ENCODE data around the gene CES3. TPM values are rescaled to one million over a fixed set of nuclear protein-coding genes. Genes with fewer than 3 reads are reported as not detected.
"Not testable (repeated sequence)": the region's sequence is repeated elsewhere in the genome, so short reads cannot be mapped to it uniquely, and the experiment has no call there.

Gene CES3
- total RNA-seq, 1 donor from 2014 or later = 0.98 TPM

- Histone ChIP-seq H3K36me3 (peaks cover 0 to 49% of the 10 kb centered on the region in 2 donors), H3K4me3 (no peak overlapping the region), H3K27ac (no peak overlapping the region), H3K4me1 (peaks cover 19% of the 10 kb centered on the region), H3K9me3 (no peaks in the 10 kb centered on the region), H3K27me3 (no peaks in the 10 kb centered on the region)
- DNase-seq (ENCODE audit: extremely low spot score in 2 of 2) = no peak
- intact Hi-C loops (cut with DNase I) = no loop called here
- TF ChIP-seq POLR2A (IDR thresholded peaks at IDR 0.05) (no peak), POLR2AphosphoS5 (IDR thresholded peaks at IDR 0.05; ENCODE audit: insufficient read depth in 1 of 2, low read depth in 1 of 2) (no peak)
- TF ChIP-seq, protein P1, sequence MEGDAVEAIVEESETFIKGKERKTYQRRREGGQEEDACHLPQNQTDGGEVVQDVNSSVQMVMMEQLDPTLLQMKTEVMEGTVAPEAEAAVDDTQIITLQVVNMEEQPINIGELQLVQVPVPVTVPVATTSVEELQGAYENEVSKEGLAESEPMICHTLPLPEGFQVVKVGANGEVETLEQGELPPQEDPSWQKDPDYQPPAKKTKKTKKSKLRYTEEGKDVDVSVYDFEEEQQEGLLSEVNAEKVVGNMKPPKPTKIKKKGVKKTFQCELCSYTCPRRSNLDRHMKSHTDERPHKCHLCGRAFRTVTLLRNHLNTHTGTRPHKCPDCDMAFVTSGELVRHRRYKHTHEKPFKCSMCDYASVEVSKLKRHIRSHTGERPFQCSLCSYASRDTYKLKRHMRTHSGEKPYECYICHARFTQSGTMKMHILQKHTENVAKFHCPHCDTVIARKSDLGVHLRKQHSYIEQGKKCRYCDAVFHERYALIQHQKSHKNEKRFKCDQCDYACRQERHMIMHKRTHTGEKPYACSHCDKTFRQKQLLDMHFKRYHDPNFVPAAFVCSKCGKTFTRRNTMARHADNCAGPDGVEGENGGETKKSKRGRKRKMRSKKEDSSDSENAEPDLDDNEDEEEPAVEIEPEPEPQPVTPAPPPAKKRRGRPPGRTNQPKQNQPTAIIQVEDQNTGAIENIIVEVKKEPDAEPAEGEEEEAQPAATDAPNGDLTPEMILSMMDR (IDR thresholded peaks at IDR 0.05) = no peak
Measured at GRCh38 chr16:66944054-66944441, 17.0 kb upstream of the CES3 start.

- Histone ChIP-seq H3K36me3 (peaks cover 0 to 40% of the 10 kb centered on the region in 2 donors), H3K4me1 (peaks cover 21% of the 10 kb centered on the region)
- H3K9me3 ChIP-seq; H3K27me3 ChIP-seq; intact Hi-C loops (cut with DNase I); H3K4me3 ChIP-seq; DNase-seq (ENCODE audit: extremely low spot score in 2 of 2); H3K27ac ChIP-seq: not testable (repeated sequence)
Measured at GRCh38 chr16:66944971-66945370, 16.1 kb upstream of the CES3 start.

DNA sequence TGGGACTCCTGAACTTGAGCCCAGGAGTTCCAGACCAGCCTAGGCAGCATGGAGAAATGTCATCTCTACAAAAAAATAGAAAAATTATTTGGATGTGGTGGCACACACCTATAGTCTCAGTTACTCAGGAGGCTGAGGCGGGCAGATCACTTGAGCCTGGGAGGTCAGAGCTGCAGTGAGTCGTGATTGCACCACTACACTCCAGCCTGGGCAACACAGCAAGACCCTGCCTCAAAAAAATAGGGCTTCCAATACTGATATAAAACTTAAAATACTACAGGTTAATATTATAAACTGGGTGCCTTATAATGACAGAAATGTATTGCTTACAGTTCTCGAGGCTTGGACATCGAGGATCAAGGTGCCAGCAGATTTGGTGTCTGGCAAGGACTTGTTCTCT lies 15.1 kb upstream of the CES3 start:
- intact Hi-C loops (cut with DNase I) = no loop called here
- H3K4me3 ChIP-seq = no peak overlapping the region
- no peaks in the 10 kb centered on the region for H3K27me3 ChIP-seq
- no peak for DNase-seq (ENCODE audit: extremely low spot score in 2 of 2)
- H3K9me3 ChIP-seq = no peaks in the 10 kb centered on the region
- peaks cover 21% of the 10 kb centered on the region for H3K4me1 ChIP-seq
- H3K36me3 ChIP-seq = peaks cover 0 to 31% of the 10 kb centered on the region in 2 donors
- TF ChIP-seq, protein P1 (IDR thresholded peaks at IDR 0.05) = no peak
- no peak for TF ChIP-seq POLR2AphosphoS5 (IDR thresholded peaks at IDR 0.05; ENCODE audit: insufficient read depth in 1 of 2, low read depth in 1 of 2)
- no peak for TF ChIP-seq POLR2A (IDR thresholded peaks at IDR 0.05)
- H3K27ac ChIP-seq = no peak overlapping the region

DNA sequence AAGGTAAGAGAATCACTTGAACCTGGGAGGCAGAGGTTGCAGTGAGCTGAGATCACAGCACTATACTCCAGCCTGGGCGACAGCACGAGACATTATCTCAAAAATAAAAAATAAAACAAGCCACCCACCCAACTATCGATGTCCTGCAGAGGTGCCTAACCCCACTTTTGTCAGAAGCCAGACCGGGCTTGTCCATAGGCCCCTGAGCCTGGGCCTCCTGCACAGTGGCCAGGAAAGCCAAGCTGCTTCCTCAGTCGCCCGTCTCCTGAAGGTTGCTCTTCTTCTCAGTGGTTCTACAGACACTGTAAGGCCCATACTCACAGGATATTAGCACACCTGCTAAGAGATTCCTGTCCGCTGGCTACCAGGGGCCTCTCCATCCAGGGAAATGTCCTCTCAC lies 14.5 kb upstream of the CES3 start:
- Histone ChIP-seq H3K36me3 (peaks cover 0 to 25% of the 10 kb centered on the region in 2 donors), H3K4me3 (no peak overlapping the region), H3K27me3 (no peaks in the 10 kb centered on the region), H3K9me3 (no peaks in the 10 kb centered on the region), H3K4me1 (peaks cover 21% of the 10 kb centered on the region), H3K27ac (no peak overlapping the region)
- intact Hi-C loops (cut with DNase I) = no loop called here
- no peak for TF ChIP-seq POLR2AphosphoS5 (IDR thresholded peaks at IDR 0.05; ENCODE audit: insufficient read depth in 1 of 2, low read depth in 1 of 2)
- TF ChIP-seq, protein P1 (IDR thresholded peaks at IDR 0.05) = no peak
- TF ChIP-seq POLR2A (IDR thresholded peaks at IDR 0.05) = no peak
- DNase-seq (ENCODE audit: extremely low spot score in 2 of 2) = no peak

GRCh38 chr16:66946974-66947301 lies 14.1 kb upstream of the CES3 start:
- TF ChIP-seq POLR2A (IDR thresholded peaks at IDR 0.05) (no peak), POLR2AphosphoS5 (IDR thresholded peaks at IDR 0.05; ENCODE audit: insufficient read depth in 1 of 2, low read depth in 1 of 2) (no peak)
- TF ChIP-seq, protein P1 (IDR thresholded peaks at IDR 0.05) = no peak
- H3K27me3 ChIP-seq = no peaks in the 10 kb centered on the region
- intact Hi-C loops (cut with DNase I) = no loop called here
- DNase-seq (ENCODE audit: extremely low spot score in 2 of 2) = no peak
- peaks cover 0 to 21% of the 10 kb centered on the region in 2 donors for H3K36me3 ChIP-seq
- no peaks in the 10 kb centered on the region for H3K9me3 ChIP-seq
- H3K4me1 ChIP-seq = peaks cover 21% of the 10 kb centered on the region
- no peak overlapping the region for H3K4me3 ChIP-seq
- no peak overlapping the region for H3K27ac ChIP-seq

All from vagina (tissue), 2 donors.